ENCODE results near the gene TRIM2. TPM values are rescaled to one million over a fixed set of nuclear protein-coding genes. Genes with fewer than 3 reads are reported as not detected.

Gene TRIM2
- total and polyA plus RNA-seq, 10 of the 15 experiments (the other 5 are each of a cell fraction or from before 2014, with no cell fraction given): 0.06 to 0.19 (median 0.15) TPM; not detected in 3

DNA sequence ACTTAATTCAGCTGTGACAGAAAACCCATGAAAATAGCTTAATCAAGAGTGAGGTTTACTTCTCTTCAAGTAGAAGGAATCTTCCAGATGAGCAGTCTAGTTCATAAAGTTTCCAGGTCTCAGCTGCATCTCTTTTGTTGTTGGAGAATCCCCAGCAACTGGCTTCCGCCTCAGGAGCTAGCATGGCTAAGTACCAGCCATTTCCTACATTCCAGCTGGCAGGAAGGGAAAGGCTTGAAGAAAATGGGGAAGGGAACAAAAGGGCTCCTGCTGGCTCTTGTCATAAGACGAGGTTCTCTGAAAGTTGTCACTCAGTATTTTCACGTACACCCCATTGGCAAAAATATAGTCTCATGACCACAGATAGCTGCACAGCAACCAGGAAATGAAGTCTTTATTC is 27.3 kb upstream of the TRIM2 start:
- BruUV-seq (replicated peaks): no TSS peak
- ChIA-PET SMC1A (ENCODE audit: uncharacterized antibody, unreplicated experiment) (no interaction called here), POLR2A (interaction anchor here (0.5 kb wide), 1 partner anchor 323 kb away, joined by 4 read pairs; no protein-coding TSS in a partner anchor), CTCF (no interaction called here), RAD21 (ENCODE audit: unreplicated experiment) (no interaction called here)
- Histone ChIP-seq H3K27ac (ENCODE audit: control insufficient read depth, insufficient read depth) (no peak overlapping the region), H3K4me3 (no peak overlapping the region), H3K36me3 (ENCODE audit: control insufficient read depth in 2 of 2, insufficient read depth in 2 of 2, low read length in 1 of 2) (no peaks in the 10 kb centered on the region), H3K79me2 (ENCODE audit: control insufficient read depth, insufficient read depth, low read length) (no peaks in the 10 kb centered on the region), H3K9ac (ENCODE audit: control insufficient read depth, insufficient read depth, low read length) (no peak overlapping the region), H3K4me2 (ENCODE audit: control insufficient read depth, insufficient read depth) (no peak overlapping the region), H3K27me3 (replicated peaks in 1 of 2; ENCODE audit: control insufficient read depth in 2 of 2, insufficient read depth in 2 of 2, low read length in 1 of 2) (no peaks in the 10 kb centered on the region; a peak in 2 of 4 replicates), H3K9me3 (replicated peaks; ENCODE audit: control insufficient read depth, insufficient read depth, low read length) (no peaks in the 10 kb centered on the region), H4K20me1 (ENCODE audit: control insufficient read depth, insufficient read depth) (no peaks in the 10 kb centered on the region), H3K4me1 (ENCODE audit: control insufficient read depth, insufficient read depth, low read length) (no peaks in the 10 kb centered on the region), H2AFZ (ENCODE audit: control insufficient read depth, low read depth, low read length) (no peak overlapping the region)
- TF ChIP-seq GABPA (IDR thresholded peaks at IDR 0.05; ENCODE audit: low read depth): no peak
- no peak for TF ChIP-seq HDAC6 (IDR thresholded peaks at IDR 0.05; ENCODE audit: unreplicated experiment)
- TF ChIP-seq, protein P1, sequence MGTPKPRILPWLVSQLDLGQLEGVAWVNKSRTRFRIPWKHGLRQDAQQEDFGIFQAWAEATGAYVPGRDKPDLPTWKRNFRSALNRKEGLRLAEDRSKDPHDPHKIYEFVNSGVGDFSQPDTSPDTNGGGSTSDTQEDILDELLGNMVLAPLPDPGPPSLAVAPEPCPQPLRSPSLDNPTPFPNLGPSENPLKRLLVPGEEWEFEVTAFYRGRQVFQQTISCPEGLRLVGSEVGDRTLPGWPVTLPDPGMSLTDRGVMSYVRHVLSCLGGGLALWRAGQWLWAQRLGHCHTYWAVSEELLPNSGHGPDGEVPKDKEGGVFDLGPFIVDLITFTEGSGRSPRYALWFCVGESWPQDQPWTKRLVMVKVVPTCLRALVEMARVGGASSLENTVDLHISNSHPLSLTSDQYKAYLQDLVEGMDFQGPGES (IDR thresholded peaks at IDR 0.05): no peak
- TF ChIP-seq MYC (IDR thresholded peaks at IDR 0.05; ENCODE audit: insufficient read depth, insufficient read length, insufficient replicate concordance, low read length, severe bottlenecking): no peak
- TF ChIP-seq, protein P2, sequence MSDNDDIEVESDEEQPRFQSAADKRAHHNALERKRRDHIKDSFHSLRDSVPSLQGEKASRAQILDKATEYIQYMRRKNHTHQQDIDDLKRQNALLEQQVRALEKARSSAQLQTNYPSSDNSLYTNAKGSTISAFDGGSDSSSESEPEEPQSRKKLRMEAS (IDR thresholded peaks at IDR 0.05; ENCODE audit: low read depth, low read length): no peak
- no peak for TF ChIP-seq EP300 (IDR thresholded peaks at IDR 0.05; ENCODE audit: borderline replicate concordance in 1 of 2, control insufficient read depth in 1 of 2, low read depth in 2 of 2, low read length in 2 of 2)
- TF ChIP-seq RFX5 (IDR thresholded peaks at IDR 0.05; ENCODE audit: low read depth, low read length): no peak
- TF ChIP-seq HDAC2 (IDR thresholded peaks at IDR 0.05): no peak
- no peak for TF ChIP-seq CEBPB (IDR thresholded peaks at IDR 0.05; ENCODE audit: borderline replicate concordance in 1 of 2, low read depth in 2 of 2, low read length in 2 of 2)
- TF ChIP-seq CHD4 (IDR thresholded peaks at IDR 0.05): no peak
- no peak for TF ChIP-seq KDM1A (IDR thresholded peaks at IDR 0.05; ENCODE audit: borderline replicate concordance)
- in situ Hi-C loops (cut with MboI) (no loop called here), intact Hi-C loops (cut with micrococcal nuclease; ENCODE audit: unreplicated experiment) (no loop called here)
- ATAC-seq: no peak
- DNase-seq (ENCODE audit: low read depth, low spot score): no peak
- no peak for FAIRE-seq
- 35% methylated on average over 3 of the region's 3 CpGs for WGBS (ENCODE audit: insufficient coverage, insufficient replicate concordance, low lambda C conversion rate, missing lambda C conversion rate)
